ENCODE results near the gene ATP11C. TPM values are rescaled to one million over a fixed set of nuclear protein-coding genes. Genes with fewer than 3 reads are reported as not detected.
A peak's percentile ranks its signal among the peaks of the same experiment; 100 is the strongest.

ATP11C gene
- total and polyA plus RNA-seq, 5 donors, result 2.7 to 8.7 (median 5.6) TPM

DNA sequence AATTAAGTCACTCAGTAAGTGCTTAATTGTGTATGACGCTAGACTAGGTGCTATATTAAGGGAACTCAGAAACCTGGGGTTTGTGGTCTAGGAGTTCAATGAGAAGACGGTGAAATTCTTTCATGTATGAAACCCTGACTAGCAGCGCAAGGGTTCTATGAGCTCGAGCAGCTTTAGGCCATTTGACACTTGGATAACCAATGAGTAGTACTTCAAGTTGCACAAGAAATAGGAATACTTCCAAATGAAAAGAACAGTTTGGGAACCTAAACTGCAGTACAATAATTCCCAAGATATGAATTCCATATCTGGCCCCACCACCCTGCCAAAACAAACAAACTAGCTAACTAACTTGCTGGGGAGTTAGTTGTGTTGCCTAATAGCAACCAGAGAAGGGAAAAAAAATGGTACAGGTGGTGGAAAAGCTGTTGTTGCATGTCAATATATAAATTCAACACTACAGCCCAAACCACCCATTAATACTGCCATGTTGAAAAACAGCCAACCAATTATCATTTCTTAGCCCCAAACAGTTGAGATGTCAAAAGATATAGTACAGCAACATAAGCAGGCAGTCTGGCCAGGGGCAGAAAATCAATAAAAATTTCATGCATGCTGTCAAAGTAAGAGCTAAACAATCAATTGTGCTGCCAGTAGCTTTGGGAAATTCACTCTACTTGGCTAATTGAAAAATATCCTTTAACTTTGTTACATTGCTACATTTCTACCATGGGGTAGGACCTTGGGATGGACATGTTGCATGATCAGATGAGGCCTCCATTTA, 170.3 kb downstream of the ATP11C start:
- intact Hi-C loops (cut with DNase I), result no loop called here
- Histone ChIP-seq H3K27me3 (ENCODE audit: control insufficient read depth, insufficient read depth) (no peaks in the 10 kb centered on the region), H3K27ac (ENCODE audit: low read length) (no peak overlapping the region), H3K9me3 (ENCODE audit: control insufficient read depth, low read length) (no peaks in the 10 kb centered on the region), H3K4me3 (ENCODE audit: low read length) (no peak overlapping the region), H3K4me1 (ENCODE audit: control insufficient read depth, insufficient read depth, low read length) (no peaks in the 10 kb centered on the region)
- 72% methylated on average over 4 of the region's 4 CpGs for WGBS
- DNase-seq (peak in 2 of 3 donors; percentile 36 to 44), ATAC-seq (peak; percentile 64 to 71)

DNA sequence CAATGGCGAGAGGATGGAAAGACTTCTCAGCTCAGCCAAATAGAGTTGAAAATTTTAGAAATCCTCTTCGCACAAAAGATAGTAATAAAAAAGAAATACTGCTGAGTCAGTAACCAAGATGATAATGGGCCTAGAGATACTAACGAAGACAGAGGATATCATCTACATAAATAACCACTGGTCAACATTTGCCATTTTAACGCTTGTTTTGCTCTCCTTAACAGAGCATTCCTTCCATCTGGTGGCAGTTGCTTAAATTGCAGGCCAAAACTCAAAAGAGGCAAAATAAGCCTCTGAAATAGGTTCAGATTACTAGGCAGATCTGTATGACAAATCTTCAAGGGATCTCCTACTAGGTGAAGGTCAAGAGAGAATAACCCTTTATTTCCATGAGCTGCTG, 173.2 kb downstream of the ATP11C start:
- Histone ChIP-seq H3K4me1 (ENCODE audit: control insufficient read depth, insufficient read depth, low read length) (no peaks in the 10 kb centered on the region), H3K4me3 (ENCODE audit: low read length) (no peak overlapping the region), H3K27ac (ENCODE audit: low read length) (no peak overlapping the region), H3K27me3 (ENCODE audit: control insufficient read depth, insufficient read depth) (no peaks in the 10 kb centered on the region), H3K9me3 (ENCODE audit: control insufficient read depth, low read length) (no peaks in the 10 kb centered on the region)
- DNase-seq (no peak), ATAC-seq (no peak)
- intact Hi-C loops (cut with DNase I), result no loop called here
- 67% methylated on average over 4 of the region's 4 CpGs for WGBS

GRCh38 chrX:139758809-139759208, 174.0 kb downstream of the ATP11C start:
- Histone ChIP-seq H3K4me3 (ENCODE audit: low read length) (no peak overlapping the region), H3K27me3 (ENCODE audit: control insufficient read depth, insufficient read depth) (no peaks in the 10 kb centered on the region), H3K27ac (ENCODE audit: low read length) (no peak overlapping the region), H3K9me3 (ENCODE audit: control insufficient read depth, low read length) (no peaks in the 10 kb centered on the region), H3K4me1 (ENCODE audit: control insufficient read depth, insufficient read depth, low read length) (no peaks in the 10 kb centered on the region)
- 89% methylated on average over 1 of the region's 1 CpG for WGBS
- intact Hi-C loops (cut with DNase I), result no loop called here
- ATAC-seq, result no peak
- DNase-seq, result no peak

DNA sequence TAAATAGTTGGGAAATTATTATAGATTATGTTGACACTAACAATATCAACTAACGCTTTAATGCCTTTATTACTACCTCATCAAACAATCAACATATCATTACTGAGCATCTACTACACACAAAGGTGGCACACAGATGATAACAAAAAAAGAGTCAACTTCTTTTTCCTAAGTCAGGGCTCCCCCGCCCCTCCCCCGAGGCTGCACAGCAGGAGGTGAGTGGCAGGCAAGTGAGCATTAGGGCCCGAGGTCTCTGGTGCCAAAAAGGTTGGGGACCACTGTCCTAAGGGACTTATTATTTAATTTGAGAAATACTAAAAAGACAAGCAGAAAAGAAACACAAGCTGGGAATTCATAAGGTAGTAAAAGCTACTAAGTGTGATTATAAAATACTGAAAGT, 174.6 kb downstream of the ATP11C start:
- Histone ChIP-seq H3K9me3 (ENCODE audit: control insufficient read depth, low read length) (no peaks in the 10 kb centered on the region), H3K27ac (ENCODE audit: low read length) (no peak overlapping the region), H3K4me1 (ENCODE audit: control insufficient read depth, insufficient read depth, low read length) (no peaks in the 10 kb centered on the region), H3K27me3 (ENCODE audit: control insufficient read depth, insufficient read depth) (no peaks in the 10 kb centered on the region), H3K4me3 (ENCODE audit: low read length) (no peak overlapping the region)
- intact Hi-C loops (cut with DNase I), result no loop called here
- WGBS, result 87% methylated on average over 4 of the region's 4 CpGs
- DNase-seq, result no peak
- no peak for ATAC-seq

DNA sequence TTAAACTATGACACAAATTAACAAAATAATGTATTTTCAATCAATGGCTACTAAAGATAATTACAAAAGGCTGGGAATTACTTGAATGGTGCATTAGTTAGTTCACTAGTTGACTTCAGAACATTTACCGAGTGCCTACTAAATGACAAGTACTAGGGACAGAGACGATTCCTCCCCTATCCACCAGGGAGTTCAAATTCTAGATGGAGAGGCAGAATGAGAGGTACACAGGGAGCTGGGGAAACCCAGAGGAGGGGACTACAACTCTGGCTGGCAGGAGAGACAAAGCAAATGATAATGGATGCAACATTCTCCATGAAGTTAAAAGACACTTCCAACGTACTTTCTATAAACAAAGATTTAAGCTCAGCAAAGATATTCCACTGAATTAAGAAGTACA, 181.8 kb downstream of the ATP11C start:
- Histone ChIP-seq H3K4me3 (ENCODE audit: low read length) (no peak overlapping the region), H3K4me1 (ENCODE audit: control insufficient read depth, insufficient read depth, low read length) (no peaks in the 10 kb centered on the region), H3K9me3 (ENCODE audit: control insufficient read depth, low read length) (no peaks in the 10 kb centered on the region), H3K27ac (ENCODE audit: low read length) (no peak overlapping the region), H3K27me3 (ENCODE audit: control insufficient read depth, insufficient read depth) (no peaks in the 10 kb centered on the region)
- DNase-seq, result no peak
- intact Hi-C loops (cut with DNase I), result no loop called here
- WGBS, result 89% methylated on average over 3 of the region's 3 CpGs
- ATAC-seq, result no peak

DNA sequence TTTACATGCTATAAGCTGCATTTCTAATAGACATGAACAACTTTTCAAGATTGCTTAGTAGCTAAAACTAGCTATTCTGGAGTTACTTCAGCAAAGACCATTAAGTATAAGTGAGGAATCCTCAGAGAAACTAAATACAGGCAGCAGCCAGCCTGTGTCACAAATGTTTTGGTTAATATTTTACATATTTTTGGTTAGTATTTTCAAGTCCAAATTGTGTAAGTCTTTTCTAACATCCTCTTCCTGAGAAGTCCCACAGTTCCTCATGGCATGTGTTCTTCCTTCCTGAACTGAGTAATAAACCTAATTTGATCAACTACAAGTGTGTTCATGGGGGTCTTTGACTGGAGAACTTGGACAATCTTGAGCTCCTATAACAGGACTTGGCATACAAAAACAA, 182.5 kb downstream of the ATP11C start:
- Histone ChIP-seq H3K4me1 (ENCODE audit: control insufficient read depth, insufficient read depth, low read length) (no peaks in the 10 kb centered on the region), H3K27me3 (ENCODE audit: control insufficient read depth, insufficient read depth) (no peaks in the 10 kb centered on the region), H3K9me3 (ENCODE audit: control insufficient read depth, low read length) (no peaks in the 10 kb centered on the region), H3K27ac (ENCODE audit: low read length) (no peak overlapping the region), H3K4me3 (ENCODE audit: low read length) (no peak overlapping the region)
- intact Hi-C loops (cut with DNase I), result no loop called here
- DNase-seq, result no peak
- no peak for ATAC-seq

DNA sequence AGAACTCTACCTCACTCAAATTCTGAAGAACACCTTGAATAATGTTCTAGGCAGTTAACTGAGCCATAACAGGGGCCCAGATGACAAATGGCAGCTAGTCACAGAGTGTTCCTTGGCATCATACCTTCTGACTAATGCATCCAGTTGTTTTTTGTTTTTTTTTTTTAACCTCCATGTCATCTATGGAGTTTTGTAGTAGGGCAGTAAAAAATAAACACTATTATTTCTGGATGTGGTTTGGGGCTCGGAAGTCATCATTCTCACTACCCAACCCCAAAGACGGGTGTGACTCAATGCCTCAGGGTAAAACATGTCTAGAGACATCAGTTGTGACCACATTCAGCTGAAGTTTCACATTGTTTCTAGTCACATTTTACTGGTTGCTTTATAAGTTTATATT, 193.7 kb downstream of the ATP11C start:
- DNase-seq (no peak), ATAC-seq (no peak)
- H3K4me1 ChIP-seq (ENCODE audit: control insufficient read depth, insufficient read depth, low read length), result no peaks in the 10 kb centered on the region
- H3K9me3 ChIP-seq (ENCODE audit: control insufficient read depth, low read length), result no peaks in the 10 kb centered on the region
- WGBS, result 84% methylated on average over 2 of the region's 2 CpGs
- no peak overlapping the region for H3K27ac ChIP-seq (ENCODE audit: low read length)
- H3K27me3 ChIP-seq (ENCODE audit: control insufficient read depth, insufficient read depth), result no peaks in the 10 kb centered on the region
- no peak overlapping the region for H3K4me3 ChIP-seq (ENCODE audit: low read length)
- intact Hi-C loops (cut with DNase I), result no loop called here

DNA sequence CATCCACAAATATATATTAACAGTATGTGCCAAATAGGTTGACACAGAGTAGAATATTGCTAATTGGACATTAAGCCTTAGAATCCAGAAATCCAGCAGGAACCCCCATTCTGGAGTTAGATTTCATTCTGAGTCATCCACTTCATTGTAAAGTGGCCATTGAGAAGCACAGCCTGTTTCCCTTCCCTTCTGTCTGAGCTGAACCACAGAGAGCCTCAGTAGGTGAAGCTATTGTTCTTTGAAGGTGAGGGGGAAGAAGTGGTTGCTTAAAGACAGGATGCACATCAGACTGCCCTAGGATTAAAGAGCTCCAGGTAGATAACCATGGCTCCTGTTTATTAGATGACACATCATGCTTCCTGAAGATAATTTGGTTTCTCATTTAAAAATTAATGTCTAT, 194.3 kb downstream of the ATP11C start:
- Histone ChIP-seq H3K27ac (ENCODE audit: low read length) (no peak overlapping the region), H3K4me3 (ENCODE audit: low read length) (no peak overlapping the region), H3K9me3 (ENCODE audit: control insufficient read depth, low read length) (no peaks in the 10 kb centered on the region), H3K4me1 (ENCODE audit: control insufficient read depth, insufficient read depth, low read length) (no peaks in the 10 kb centered on the region), H3K27me3 (ENCODE audit: control insufficient read depth, insufficient read depth) (no peaks in the 10 kb centered on the region)
- DNase-seq (no peak), ATAC-seq (no peak)
- intact Hi-C loops (cut with DNase I), result no loop called here

GRCh38 chrX:139736151-139736550, 196.7 kb downstream of the ATP11C start:
- Histone ChIP-seq H3K9me3 (ENCODE audit: control insufficient read depth, low read length) (no peaks in the 10 kb centered on the region), H3K27me3 (ENCODE audit: control insufficient read depth, insufficient read depth) (no peaks in the 10 kb centered on the region), H3K4me3 (ENCODE audit: low read length) (no peak overlapping the region), H3K27ac (ENCODE audit: low read length) (no peak overlapping the region), H3K4me1 (ENCODE audit: control insufficient read depth, insufficient read depth, low read length) (no peaks in the 10 kb centered on the region)
- WGBS, result 79% methylated on average over 1 of the region's 1 CpG
- no peak for ATAC-seq
- intact Hi-C loops (cut with DNase I), result no loop called here
- DNase-seq, result no peak

- H3K4me3 ChIP-seq (ENCODE audit: low read length), result no peak overlapping the region
- H3K4me1 ChIP-seq (ENCODE audit: control insufficient read depth, insufficient read depth, low read length), result no peaks in the 10 kb centered on the region
- intact Hi-C loops (cut with DNase I), result no loop called here
- ATAC-seq, result no peak
- no peak overlapping the region for H3K27ac ChIP-seq (ENCODE audit: low read length)
- no peaks in the 10 kb centered on the region for H3K9me3 ChIP-seq (ENCODE audit: control insufficient read depth, low read length)
- 93% methylated on average over 1 of the region's 1 CpG for WGBS
- no peaks in the 10 kb centered on the region for H3K27me3 ChIP-seq (ENCODE audit: control insufficient read depth, insufficient read depth)
- no peak for DNase-seq
Measured at GRCh38 chrX:139734996-139735395, 197.9 kb downstream of the ATP11C start.

DNA sequence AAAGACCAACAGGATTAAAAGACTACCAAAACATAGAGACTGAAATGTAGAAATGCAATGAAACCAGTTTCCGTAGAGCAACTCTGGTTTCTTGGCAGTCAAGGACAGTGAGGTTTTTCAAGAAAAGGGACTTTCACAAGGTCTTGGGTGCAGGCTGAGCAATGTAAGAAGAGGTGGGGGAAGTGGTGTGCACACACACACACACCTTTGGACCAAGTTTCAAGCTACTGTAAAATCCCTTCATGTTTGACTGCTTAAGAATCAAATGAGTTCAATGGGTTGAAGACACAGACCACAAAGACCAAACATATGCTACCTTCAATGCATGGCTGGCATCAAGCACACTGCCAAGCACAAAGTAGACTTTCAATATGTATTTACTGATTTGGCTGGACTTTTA, 207.1 kb downstream of the ATP11C start:
- Histone ChIP-seq H3K4me1 (ENCODE audit: control insufficient read depth, insufficient read depth, low read length) (peaks cover 2% of the 10 kb centered on the region), H3K4me3 (ENCODE audit: low read length) (no peak overlapping the region), H3K27ac (ENCODE audit: low read length) (no peak overlapping the region), H3K27me3 (ENCODE audit: control insufficient read depth, insufficient read depth) (no peaks in the 10 kb centered on the region), H3K9me3 (ENCODE audit: control insufficient read depth, low read length) (no peaks in the 10 kb centered on the region)
- WGBS, result 98% methylated on average over 1 of the region's 1 CpG
- intact Hi-C loops (cut with DNase I), result no loop called here
- DNase-seq, result no peak
- ATAC-seq, result no peak

DNA sequence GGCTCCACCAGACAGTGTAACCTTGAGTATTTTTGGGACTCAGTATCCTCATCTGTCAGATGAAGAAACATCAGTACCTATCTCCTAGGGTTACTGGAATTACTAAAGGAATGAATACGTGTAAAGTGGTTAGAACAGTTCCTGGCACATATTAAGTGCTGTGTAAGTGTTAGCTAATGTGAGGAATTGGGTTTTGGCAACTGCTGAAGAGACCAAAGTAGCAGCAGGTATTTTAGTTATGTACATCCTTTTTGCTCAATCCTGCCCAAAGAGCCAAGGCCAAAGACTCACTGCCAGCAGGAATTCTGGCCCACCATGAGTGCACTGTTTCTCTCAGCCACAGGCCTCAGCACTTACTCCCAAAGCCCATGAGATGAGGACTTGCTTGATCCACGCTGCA, 208.2 kb downstream of the ATP11C start:
- Histone ChIP-seq H3K4me3 (ENCODE audit: low read length) (no peak overlapping the region), H3K9me3 (ENCODE audit: control insufficient read depth, low read length) (no peaks in the 10 kb centered on the region), H3K27me3 (ENCODE audit: control insufficient read depth, insufficient read depth) (no peaks in the 10 kb centered on the region), H3K4me1 (ENCODE audit: control insufficient read depth, insufficient read depth, low read length) (peaks cover 2% of the 10 kb centered on the region), H3K27ac (ENCODE audit: low read length) (no peak overlapping the region)
- ATAC-seq (no peak), DNase-seq (no peak)
- WGBS, result 73% methylated on average over 2 of the region's 2 CpGs
- intact Hi-C loops (cut with DNase I), result no loop called here

Data from right cardiac atrium (tissue), 5 donors.